Measurements from ENCODE around the gene CCDC13. TPM values are rescaled to one million over a fixed set of nuclear protein-coding genes. Genes with fewer than 3 reads are reported as not detected.

CCDC13 gene
- total and polyA plus RNA-seq, 4 donors = 0.42 to 2.3 (median 1.0) TPM

- Histone ChIP-seq H3K4me1 (ENCODE audit: control insufficient read depth in 4 of 4, insufficient read depth in 4 of 4, low read length in 3 of 4) (peaks cover 4 to 38% (median 30%) of the 10 kb centered on the region in 4 donors), H3K27ac (ENCODE audit: low read depth in 1 of 2, low read length in 2 of 2) (peak overlapping the region; percentile 70 to 73), H3K36me3 (ENCODE audit: control insufficient read depth in 4 of 4, insufficient read depth in 3 of 4, low read depth in 1 of 4, low read length in 3 of 4) (peaks cover 0 to 4% (median 2%) of the 10 kb centered on the region in 4 donors), H3K27me3 (ENCODE audit: control insufficient read depth in 4 of 4, insufficient read depth in 4 of 4, low read length in 3 of 4) (no peaks in the 10 kb centered on the region), H3K4me3 (ENCODE audit: low read depth in 1 of 3, low read length in 3 of 3) (no peak overlapping the region), H3K9me3 (ENCODE audit: control insufficient read depth in 4 of 4, low read length in 3 of 4) (no peaks in the 10 kb centered on the region), H3K9ac (ENCODE audit: low read depth in 1 of 2, low read length in 2 of 2) (peak overlapping the region; percentile 47 to 79)
- 64% methylated on average over 3 of the region's 3 CpGs for WGBS
- peak; percentile 79 for TF ChIP-seq SP1 (IDR thresholded peaks at IDR 0.05)
- TF ChIP-seq HNF4G (IDR thresholded peaks at IDR 0.05) = no peak
- TF ChIP-seq TAF1 (conservative IDR thresholded peaks at IDR 0.05) = no peak
- no peak for TF ChIP-seq GABPA (IDR thresholded peaks at IDR 0.05 in 1 of 2, conservative IDR thresholded peaks at IDR 0.05 in 1 of 2)
- TF ChIP-seq RXRA (IDR thresholded peaks at IDR 0.05) = peak in 1 of 2 donors; percentile 52
- peak; percentile 22 to 26 for TF ChIP-seq JUND (IDR thresholded peaks at IDR 0.05)
- TF ChIP-seq FOXA1 (IDR thresholded peaks at IDR 0.05) = no peak
- no peak for TF ChIP-seq ATF3 (IDR thresholded peaks at IDR 0.05)
- TF ChIP-seq MAX (IDR thresholded peaks at IDR 0.05) = no peak
- TF ChIP-seq YY1 (IDR thresholded peaks at IDR 0.05) = peak; percentile 27
- TF ChIP-seq FOXA2 (IDR thresholded peaks at IDR 0.05) = no peak
- TF ChIP-seq HNF4A (conservative IDR thresholded peaks at IDR 0.05) = peak; percentile 28 to 38
- TF ChIP-seq NR2F2 (IDR thresholded peaks at IDR 0.05) = no peak
- no peak for TF ChIP-seq CTCF (IDR thresholded peaks at IDR 0.05; ENCODE audit: low read depth, low read length, missing input control)
- TF ChIP-seq RAD21 (IDR thresholded peaks at IDR 0.05) = no peak
- TF ChIP-seq EGR1 (IDR thresholded peaks at IDR 0.05; ENCODE audit: low read depth in 2 of 2) = no peak
- TF ChIP-seq REST (IDR thresholded peaks at IDR 0.05) = no peak
- no peak for TF ChIP-seq ZBTB33 (IDR thresholded peaks at IDR 0.05)
- no peak for DNase-seq (ENCODE audit: low spot score)
Measured at GRCh38 chr3:42780398-42780797, 7.3 kb upstream of the CCDC13 start.

All from liver (tissue), 9 donors.